GM06990 (cell line): ENCODE results near the gene RPP14.
A peak's percentile ranks its signal among the peaks of the same experiment; 100 is the strongest.

Experiments
- DNase-seq: peaks from one replicate; pipeline ENCODE4 v3.0.0-alpha.2; 2011; ENCODE audit not compliant: insufficient read length; ENCODE audit errors: extremely low read depth
- H3K27me3 ChIP-seq: replicated peaks from 2 replicates; pipeline ENCODE4 v1.6.0; 2011; ENCODE audit warnings: low read length; ENCODE audit not compliant: control insufficient read depth, insufficient read depth
- H3K36me3 ChIP-seq: 2 replicates; pipeline ENCODE4 v1.5.1; 2011; ENCODE audit warnings: low read length; ENCODE audit not compliant: control insufficient read depth, insufficient read depth
- H3K4me3 ChIP-seq: replicated peaks from 2 replicates; pipeline ENCODE4 v1.5.1; 2011; ENCODE audit warnings: low read depth, mild to moderate bottlenecking, control low read depth, low read length
- TF ChIP-seq, protein P1 (sequence below): IDR thresholded peaks from 2 replicates; pipeline ENCODE4 v1.5.1; 2011; ENCODE audit warnings: low read length, control low read depth, mild to moderate bottlenecking, inconsistent platforms; ENCODE audit not compliant: insufficient read depth, poor library complexity, severe bottlenecking

The RPP14 gene

DNA sequence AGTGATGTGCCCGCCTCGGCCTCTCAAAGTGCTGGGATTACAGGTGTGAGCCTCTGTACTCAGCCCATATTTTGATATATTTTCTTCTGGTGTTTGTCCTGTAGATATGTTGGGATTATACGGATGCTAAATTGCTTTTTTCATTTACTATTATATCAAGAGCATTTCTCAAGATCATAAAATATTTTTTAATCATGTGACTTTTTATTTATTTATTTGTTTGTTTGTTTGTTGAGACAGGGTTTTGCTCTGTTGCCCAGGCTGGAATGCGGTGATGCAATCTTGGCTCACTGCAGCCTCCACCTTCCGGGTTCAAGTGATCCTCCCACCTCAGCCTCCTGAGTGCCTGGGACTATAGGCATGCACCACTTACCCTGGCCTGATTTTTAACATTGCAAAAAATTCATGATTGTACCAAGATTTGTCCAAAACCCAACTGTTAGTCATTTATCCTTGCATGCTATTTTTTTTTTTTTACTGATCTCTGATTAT is 23.9 kb downstream of the RPP14 start:
- H3K4me3 ChIP-seq = no peak overlapping the region
- no peak for DNase-seq
- H3K36me3 ChIP-seq = no peaks in the 10 kb centered on the region
- no peaks in the 10 kb centered on the region for H3K27me3 ChIP-seq
- TF ChIP-seq, protein P1, sequence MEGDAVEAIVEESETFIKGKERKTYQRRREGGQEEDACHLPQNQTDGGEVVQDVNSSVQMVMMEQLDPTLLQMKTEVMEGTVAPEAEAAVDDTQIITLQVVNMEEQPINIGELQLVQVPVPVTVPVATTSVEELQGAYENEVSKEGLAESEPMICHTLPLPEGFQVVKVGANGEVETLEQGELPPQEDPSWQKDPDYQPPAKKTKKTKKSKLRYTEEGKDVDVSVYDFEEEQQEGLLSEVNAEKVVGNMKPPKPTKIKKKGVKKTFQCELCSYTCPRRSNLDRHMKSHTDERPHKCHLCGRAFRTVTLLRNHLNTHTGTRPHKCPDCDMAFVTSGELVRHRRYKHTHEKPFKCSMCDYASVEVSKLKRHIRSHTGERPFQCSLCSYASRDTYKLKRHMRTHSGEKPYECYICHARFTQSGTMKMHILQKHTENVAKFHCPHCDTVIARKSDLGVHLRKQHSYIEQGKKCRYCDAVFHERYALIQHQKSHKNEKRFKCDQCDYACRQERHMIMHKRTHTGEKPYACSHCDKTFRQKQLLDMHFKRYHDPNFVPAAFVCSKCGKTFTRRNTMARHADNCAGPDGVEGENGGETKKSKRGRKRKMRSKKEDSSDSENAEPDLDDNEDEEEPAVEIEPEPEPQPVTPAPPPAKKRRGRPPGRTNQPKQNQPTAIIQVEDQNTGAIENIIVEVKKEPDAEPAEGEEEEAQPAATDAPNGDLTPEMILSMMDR = no peak

DNA sequence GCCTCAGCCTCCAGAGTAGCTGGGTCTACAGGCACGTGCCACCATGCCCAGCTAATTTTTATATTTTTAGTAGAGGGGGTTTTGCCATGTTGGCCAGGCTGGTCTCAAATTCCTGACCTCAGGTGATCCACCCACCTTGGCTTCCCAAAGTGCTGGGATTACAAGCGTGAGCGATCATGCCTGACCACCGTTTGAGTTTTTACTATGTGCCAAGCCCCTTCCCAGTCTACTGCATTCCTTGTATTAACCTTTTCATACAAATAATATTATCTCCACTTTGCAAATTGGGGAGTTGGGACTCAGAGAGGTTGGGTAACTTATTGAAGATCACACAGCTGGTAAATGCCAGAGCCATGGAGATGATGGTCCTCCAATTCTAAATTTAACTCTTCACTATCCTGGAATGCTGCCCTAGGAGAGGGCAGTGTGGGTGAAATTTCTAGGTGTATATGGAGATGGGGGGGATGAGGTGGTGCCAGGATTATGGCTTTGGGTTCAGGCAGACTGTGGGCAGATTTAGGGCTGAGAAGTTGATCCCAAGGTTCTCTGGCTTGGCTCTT is 25.6 kb downstream of the RPP14 start:
- TF ChIP-seq, protein P1 = no peak
- no peak for DNase-seq
- H3K36me3 ChIP-seq = no peaks in the 10 kb centered on the region
- no peak overlapping the region for H3K4me3 ChIP-seq
- no peaks in the 10 kb centered on the region for H3K27me3 ChIP-seq

DNA sequence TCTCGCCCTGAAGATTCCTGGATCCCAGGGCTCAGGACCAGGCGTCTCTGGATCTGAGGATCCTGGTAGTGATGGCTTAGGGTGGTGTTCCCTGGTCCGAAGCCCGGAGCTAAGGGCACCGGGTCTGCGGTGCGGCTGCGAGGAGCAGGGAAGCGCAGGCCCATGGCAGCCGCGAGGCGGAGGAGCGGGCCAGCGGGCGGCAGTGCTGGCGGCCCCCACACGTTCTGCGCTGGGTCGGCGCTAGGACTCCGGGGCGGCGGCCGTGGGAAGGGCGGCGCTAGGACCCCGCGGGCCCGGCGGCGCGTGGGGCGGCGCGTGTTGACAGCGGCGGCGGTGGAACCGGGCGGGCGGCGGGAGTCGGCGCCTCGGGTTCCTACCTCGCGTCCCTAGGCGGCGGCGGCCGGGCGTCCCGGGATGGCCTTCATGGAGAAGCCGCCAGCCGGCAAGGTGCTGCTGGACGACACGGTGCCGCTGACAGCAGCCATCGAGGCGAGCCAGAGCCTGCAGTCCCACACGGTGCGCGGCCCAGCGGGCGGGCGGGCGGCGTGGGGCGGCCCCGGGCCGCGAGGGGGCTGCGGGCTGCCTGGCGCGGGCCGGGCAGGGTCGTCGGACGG is 26.6 kb downstream of the RPP14 start, which contains the start of gene PXK:
Gene PXK, plus strand, starts transcription at position 318 of the 614 bp plus-strand sequence. Its CDS starts 97 bp downstream, at position 415.
- TF ChIP-seq, protein P1 = peak; percentile 11
- H3K36me3 ChIP-seq = no peaks in the 10 kb centered on the region
- peak; percentile 88 for DNase-seq
- H3K27me3 ChIP-seq = no peaks in the 10 kb centered on the region
- H3K4me3 ChIP-seq = peak within 1 kb of the TSS; percentile 64

DNA sequence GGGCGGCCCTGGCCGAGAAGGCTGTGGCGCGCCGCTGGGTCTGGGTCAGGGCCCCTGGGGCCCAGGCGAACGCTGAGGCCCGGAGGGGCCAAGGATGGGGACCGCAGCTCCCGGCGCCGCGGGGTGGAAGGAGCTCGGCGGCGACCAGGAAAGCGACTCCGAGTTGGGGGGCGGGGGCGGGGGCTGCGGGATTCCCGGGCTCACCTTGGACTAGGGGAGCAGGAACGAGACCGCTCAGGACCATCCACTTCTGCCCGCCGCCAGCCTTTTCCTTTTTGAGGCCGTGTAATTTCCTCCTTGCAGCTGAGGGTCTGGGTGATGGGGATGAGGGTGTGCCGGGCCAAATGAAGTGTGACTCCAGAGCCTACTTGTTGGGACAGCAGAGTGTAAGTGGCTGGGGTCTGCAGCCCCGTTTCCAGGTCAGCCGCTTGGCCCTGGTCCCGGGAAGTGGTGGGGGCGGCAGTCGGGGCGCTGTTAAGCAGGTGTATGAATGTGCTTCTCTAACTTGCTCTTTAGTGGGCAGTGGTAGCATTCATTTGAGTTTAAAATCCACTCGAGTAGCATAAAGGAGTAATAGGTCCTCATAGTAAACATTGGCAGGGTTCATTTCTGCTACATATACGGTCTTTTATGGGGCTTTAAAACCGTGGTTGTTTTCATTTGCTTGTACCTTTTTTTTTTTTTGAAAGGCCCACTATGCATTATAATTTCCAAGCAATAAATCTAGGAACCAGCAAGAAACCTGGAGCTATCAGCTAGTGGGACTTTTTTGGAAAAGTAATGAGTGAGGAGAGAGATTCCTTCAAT is 27.4 kb downstream of the RPP14 start:
- TF ChIP-seq, protein P1 = peak; percentile 39
- DNase-seq = peak; percentile 60
- Histone ChIP-seq H3K4me3 (peak overlapping the region; percentile 64), H3K27me3 (no peaks in the 10 kb centered on the region), H3K36me3 (no peaks in the 10 kb centered on the region)

DNA sequence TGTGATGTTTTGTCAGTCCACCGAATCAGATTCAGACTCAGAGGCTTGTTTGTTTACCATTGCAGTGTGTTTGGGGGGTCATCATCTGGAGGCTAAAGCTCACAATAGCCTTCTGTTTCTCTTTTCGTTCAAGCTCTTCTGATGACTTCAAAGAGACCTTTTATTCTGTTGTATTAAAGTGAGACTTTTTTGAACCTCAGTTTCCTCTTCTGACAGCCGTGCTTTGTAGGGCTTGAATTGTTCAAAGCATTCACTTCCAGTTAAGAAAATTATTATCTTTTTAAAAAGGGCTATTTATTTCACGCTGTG is 27.9 kb downstream of the RPP14 start:
- H3K4me3 ChIP-seq = peak overlapping the region; percentile 64
- H3K27me3 ChIP-seq = no peaks in the 10 kb centered on the region
- TF ChIP-seq, protein P1 = no peak
- DNase-seq = no peak
- no peaks in the 10 kb centered on the region for H3K36me3 ChIP-seq
